ENCODE results near the gene MNDA.

Gene MNDA

DNA sequence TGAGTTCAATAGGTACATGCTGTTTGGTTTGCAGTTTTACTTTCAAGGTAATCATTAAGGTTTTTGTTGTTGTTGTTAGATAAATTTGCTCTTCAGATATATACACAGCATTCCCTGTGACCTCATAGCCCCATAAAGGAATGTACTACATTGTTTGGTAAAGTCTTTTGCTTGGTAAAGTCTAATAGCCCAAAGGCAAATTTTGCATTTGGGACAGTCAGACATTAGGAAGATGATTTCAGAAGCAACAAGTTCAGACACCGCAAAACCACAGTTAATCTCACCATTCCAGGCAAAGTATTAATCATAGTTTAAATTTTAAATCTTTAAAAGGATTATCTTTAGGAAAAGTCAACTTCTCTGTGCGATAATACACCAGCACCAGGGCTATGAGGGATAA, 67.6 kb downstream of the MNDA start:
- Histone ChIP-seq H3K9ac (no peak overlapping the region), H2AFZ (ENCODE audit: low read depth) (no peak overlapping the region), H3K79me2 (ENCODE audit: insufficient read depth, low read depth) (no peaks in the 10 kb centered on the region), H3K27me3 (ENCODE audit: insufficient read depth, low read depth) (no peaks in the 10 kb centered on the region), H3K27ac (no peak overlapping the region), H3K4me3 (IDR thresholded peaks at IDR 0.05; ENCODE audit: insufficient read depth, low read depth, low read length) (no peak overlapping the region), H3K36me3 (ENCODE audit: insufficient read depth) (no peaks in the 10 kb centered on the region), H3K4me1 (ENCODE audit: low read depth, poor library complexity, severe bottlenecking) (no peaks in the 10 kb centered on the region), H4K20me1 (ENCODE audit: insufficient read depth) (no peaks in the 10 kb centered on the region), H3K4me2 (no peak overlapping the region)
- TF ChIP-seq CTCF (conservative IDR thresholded peaks at IDR 0.05; ENCODE audit: low read depth, low read length) = no peak
